Mucosa of stomach (tissue), 1 donor: ENCODE measurements around the gene PSTPIP2.

ENCODE experiments used
- H3K27me3 ChIP-seq: one replicate; pipeline ENCODE4 v1.7.0; 2013; ENCODE audit warnings: mild to moderate bottlenecking, low read length; ENCODE audit not compliant: control insufficient read depth, insufficient read depth
- H3K36me3 ChIP-seq: one replicate; pipeline ENCODE4 v1.7.0; 2013; ENCODE audit warnings: low read length; ENCODE audit not compliant: control insufficient read depth, insufficient read depth
- H3K4me1 ChIP-seq: one replicate; pipeline ENCODE4 v1.7.0; 2013; ENCODE audit warnings: mild to moderate bottlenecking, low read length; ENCODE audit not compliant: control insufficient read depth, insufficient read depth
- H3K4me3 ChIP-seq: one replicate; pipeline ENCODE4 v1.7.0; 2013; ENCODE audit warnings: low read length
- H3K9ac ChIP-seq: one replicate; pipeline ENCODE4 v1.7.0; 2013; ENCODE audit warnings: mild to moderate bottlenecking, low read length, moderate library complexity
- H3K9me3 ChIP-seq: one replicate; pipeline ENCODE4 v1.7.0; 2013; ENCODE audit warnings: mild to moderate bottlenecking, low read length, moderate library complexity; ENCODE audit not compliant: control insufficient read depth
- donor health status: Pancreatic carcinoma.

PSTPIP2 gene

DNA sequence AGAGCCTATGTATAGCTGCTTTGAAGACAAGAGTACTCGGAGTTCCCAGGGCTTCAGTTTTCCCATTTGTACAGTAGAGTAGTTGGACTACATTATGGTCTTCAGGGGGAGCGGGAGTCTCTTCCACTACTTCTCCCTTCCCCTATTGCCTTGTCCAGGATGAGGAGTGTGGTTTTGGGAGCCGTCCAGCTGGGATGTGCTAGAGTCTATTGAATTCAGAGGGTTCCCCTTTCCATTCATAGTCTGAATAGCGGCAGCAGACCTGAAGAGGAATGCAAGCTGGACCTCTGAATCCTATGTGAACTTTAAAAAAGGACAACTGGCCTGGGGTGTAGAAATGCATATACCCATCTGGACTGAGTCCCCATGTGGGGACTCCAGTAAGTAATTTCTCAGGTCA is 61.4 kb downstream of the PSTPIP2 start:
- H3K27me3 ChIP-seq, result no peaks in the 10 kb centered on the region

DNA sequence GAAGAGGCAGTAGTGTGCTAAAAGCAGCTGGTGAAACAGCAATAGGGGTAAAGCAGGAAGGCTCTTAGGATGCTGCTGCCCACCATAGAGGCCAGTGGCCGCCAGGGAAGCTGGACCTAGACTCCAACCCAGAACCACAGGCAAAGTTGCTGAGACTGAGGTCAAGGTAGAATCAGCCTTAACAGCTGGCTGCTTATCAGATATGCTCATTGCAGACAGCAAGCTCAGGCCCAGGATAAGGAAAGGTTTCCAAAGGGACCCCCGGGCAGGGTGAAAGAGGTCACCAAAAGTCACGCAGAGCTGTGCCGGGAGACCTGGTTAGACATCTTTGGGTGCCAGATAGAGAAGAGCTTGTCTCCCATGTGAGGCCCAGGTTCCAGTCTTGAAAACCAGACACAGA is 62.0 kb downstream of the PSTPIP2 start:
- Histone ChIP-seq H3K9me3 (no peaks in the 10 kb centered on the region), H3K4me1 (no peaks in the 10 kb centered on the region), H3K4me3 (no peak overlapping the region), H3K36me3 (no peaks in the 10 kb centered on the region), H3K27me3 (no peaks in the 10 kb centered on the region), H3K9ac (no peak overlapping the region)

More for the DNA sequence above, 61.4 kb downstream of the PSTPIP2 start:
- Histone ChIP-seq H3K4me3 (no peak overlapping the region), H3K4me1 (no peaks in the 10 kb centered on the region), H3K36me3 (no peaks in the 10 kb centered on the region), H3K9ac (no peak overlapping the region), H3K9me3 (no peaks in the 10 kb centered on the region)

DNA sequence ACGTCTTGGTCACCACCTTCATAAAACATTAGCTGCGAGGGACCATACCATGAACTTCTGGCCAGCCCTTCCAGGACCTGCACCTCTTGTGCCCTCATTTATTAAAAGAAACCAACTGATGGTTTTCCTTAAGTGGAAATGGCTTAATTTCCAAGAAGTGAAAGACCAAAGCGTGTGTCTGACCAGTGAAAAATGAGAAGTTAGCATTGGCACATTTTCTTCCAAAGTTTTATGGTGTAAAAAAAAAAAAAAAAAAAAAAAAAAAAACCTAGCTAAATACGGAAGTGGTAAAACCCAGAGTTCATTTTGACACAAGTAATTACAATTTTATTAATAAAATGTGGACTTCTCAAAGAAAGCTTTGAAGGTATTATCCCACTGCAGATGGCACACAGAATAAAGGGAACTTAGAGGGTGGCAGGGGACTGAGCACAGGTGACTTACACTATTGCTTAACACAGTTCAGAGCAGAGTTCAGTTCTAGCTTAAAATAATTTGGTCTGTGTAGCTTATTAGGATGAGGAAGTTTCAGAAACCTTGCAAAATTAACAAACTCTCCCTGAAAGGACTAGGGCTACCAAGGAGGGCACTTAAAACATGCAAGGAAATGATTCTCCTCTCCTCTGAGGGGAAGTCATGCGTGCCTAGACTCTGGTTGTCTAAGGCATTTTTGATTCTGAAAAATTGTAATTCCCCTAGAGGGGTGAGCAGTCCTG is 62.8 kb downstream of the PSTPIP2 start:
- H3K4me3 ChIP-seq, result no peak overlapping the region
- H3K36me3 ChIP-seq, result no peaks in the 10 kb centered on the region
- H3K27me3 ChIP-seq, result no peaks in the 10 kb centered on the region
- no peak overlapping the region for H3K9ac ChIP-seq
- H3K9me3 ChIP-seq, result no peaks in the 10 kb centered on the region
- H3K4me1 ChIP-seq, result no peaks in the 10 kb centered on the region

DNA sequence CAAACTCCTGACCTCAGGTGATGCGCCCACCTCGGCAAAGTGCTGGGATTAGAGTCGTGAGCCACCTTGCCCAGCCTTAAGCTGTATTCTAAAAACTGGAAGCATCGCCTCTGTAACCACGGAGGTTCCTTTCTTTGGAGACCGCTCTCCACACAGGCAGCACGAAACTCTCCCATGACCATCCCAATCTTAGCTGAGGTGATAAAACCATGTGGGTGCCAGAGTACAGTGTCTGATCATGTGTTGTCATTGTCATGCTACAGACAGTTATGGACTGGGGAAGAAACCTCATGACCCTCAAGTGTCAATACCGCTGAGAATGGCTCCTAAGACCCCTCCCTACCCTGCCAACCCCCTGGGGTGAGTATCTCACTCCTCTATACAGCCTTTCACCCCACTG is 63.5 kb downstream of the PSTPIP2 start:
- Histone ChIP-seq H3K27me3 (no peaks in the 10 kb centered on the region), H3K4me1 (no peaks in the 10 kb centered on the region), H3K9me3 (no peaks in the 10 kb centered on the region), H3K36me3 (no peaks in the 10 kb centered on the region), H3K9ac (no peak overlapping the region), H3K4me3 (no peak overlapping the region)

DNA sequence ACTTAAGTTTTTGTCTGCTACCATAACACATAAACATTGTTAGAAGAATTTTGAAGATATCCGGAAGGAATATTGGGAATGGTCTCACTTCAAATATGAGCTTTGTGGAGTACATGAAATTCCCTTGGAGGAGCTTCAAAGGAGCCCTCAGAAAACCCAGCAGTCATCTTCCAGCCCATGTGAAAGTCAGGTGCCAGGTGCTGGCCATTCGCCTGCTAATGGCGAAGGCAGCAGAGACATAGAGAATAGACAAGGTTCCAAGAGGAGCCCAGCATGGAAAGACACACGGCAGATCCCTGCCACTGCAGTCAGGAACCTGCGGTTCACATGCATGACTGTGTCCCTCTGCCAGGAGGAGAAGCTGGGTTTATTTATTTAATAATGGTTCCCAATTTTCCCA is 64.9 kb downstream of the PSTPIP2 start:
- no peaks in the 10 kb centered on the region for H3K27me3 ChIP-seq
- H3K9me3 ChIP-seq, result no peaks in the 10 kb centered on the region
- H3K4me3 ChIP-seq, result no peak overlapping the region
- no peaks in the 10 kb centered on the region for H3K4me1 ChIP-seq
- no peak overlapping the region for H3K9ac ChIP-seq
- H3K36me3 ChIP-seq, result no peaks in the 10 kb centered on the region

DNA sequence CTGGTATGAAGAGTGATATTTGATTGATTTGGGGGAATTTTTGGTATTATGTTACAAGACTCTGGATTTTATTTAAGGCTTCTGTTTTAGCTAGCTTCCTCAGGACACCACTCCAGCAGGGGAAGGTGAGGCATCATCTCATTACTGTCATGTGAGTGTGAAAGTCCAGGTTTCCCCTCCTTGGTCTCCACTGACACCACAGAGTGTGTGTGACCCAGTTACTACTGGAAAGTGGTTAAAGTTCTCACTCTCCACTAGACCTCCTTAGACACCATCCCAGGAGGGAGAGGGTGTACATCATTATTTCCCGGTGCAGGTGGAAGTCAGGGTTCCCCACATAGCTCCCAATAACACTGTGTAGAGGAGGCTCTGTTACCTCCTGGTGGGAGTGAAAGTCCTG is 69.1 kb downstream of the PSTPIP2 start:
- no peak overlapping the region for H3K4me3 ChIP-seq
- no peaks in the 10 kb centered on the region for H3K36me3 ChIP-seq
- H3K9me3 ChIP-seq, result no peaks in the 10 kb centered on the region
- H3K4me1 ChIP-seq, result no peaks in the 10 kb centered on the region
- H3K9ac ChIP-seq, result no peak overlapping the region
- H3K27me3 ChIP-seq, result no peaks in the 10 kb centered on the region

DNA sequence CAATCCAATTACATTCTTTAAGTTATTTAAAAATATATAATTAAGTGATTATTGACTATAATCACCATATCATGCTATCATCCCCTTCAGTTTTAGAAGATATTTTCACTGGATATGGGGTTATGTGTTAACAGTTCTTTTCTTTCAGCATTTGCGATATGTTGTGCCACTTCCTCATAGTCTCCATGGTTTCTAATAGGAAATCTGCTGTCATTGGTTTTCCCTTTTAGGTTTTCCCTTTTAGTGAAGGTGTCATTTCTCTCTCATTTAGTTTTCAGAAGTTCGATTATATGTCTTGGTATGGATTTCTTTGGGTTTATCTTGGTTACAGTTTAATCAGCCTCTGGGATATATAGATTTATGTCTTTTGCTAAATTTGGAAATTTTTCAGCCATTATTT is 70.2 kb downstream of the PSTPIP2 start:
- Histone ChIP-seq H3K4me1 (no peaks in the 10 kb centered on the region), H3K9ac (no peak overlapping the region), H3K27me3 (no peaks in the 10 kb centered on the region), H3K9me3 (no peaks in the 10 kb centered on the region), H3K36me3 (no peaks in the 10 kb centered on the region), H3K4me3 (no peak overlapping the region)

DNA sequence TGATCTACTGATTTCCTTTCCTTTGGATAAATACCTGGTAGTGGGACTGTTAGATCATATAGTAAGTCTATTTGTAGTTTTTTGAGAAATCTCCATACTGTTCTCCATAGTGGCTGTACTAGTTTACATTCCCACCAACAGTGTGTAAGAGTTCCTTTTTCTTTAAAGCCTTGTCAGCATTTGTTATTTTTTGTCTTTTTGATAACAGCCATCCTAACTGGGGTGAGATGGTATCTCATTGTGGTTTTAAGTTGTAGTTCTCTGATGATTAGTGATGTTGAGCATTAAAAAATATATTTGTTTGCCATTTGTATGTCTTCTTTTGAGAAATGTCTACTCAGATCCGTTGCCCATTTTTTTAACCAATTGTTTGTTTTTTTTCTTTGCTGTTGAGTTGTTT is 71.0 kb downstream of the PSTPIP2 start:
- Histone ChIP-seq H3K4me1 (no peaks in the 10 kb centered on the region), H3K4me3 (no peak overlapping the region), H3K9ac (no peak overlapping the region), H3K36me3 (no peaks in the 10 kb centered on the region), H3K27me3 (no peaks in the 10 kb centered on the region), H3K9me3 (no peaks in the 10 kb centered on the region)

DNA sequence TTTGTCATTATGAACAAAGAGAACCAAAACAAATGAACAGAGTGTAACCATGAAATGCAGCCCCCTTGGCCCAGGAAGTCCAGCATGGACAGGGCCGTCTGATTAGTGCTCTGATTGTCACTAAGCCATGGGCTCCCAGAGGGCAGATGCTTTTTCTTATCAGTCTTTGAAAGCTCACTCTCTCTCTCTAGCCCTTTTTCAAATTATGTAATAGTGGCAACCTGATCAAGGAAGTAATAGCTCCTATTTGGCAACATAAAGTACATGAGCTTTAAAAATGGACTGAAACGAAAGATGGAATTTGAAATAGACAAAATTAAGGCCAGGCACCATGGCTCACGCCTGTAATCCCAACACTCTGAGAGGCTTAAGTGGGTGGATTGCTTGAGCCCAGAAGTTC is 72.5 kb downstream of the PSTPIP2 start:
- Histone ChIP-seq H3K9ac (no peak overlapping the region), H3K9me3 (no peaks in the 10 kb centered on the region), H3K4me3 (no peak overlapping the region), H3K27me3 (no peaks in the 10 kb centered on the region), H3K4me1 (no peaks in the 10 kb centered on the region), H3K36me3 (no peaks in the 10 kb centered on the region)

DNA sequence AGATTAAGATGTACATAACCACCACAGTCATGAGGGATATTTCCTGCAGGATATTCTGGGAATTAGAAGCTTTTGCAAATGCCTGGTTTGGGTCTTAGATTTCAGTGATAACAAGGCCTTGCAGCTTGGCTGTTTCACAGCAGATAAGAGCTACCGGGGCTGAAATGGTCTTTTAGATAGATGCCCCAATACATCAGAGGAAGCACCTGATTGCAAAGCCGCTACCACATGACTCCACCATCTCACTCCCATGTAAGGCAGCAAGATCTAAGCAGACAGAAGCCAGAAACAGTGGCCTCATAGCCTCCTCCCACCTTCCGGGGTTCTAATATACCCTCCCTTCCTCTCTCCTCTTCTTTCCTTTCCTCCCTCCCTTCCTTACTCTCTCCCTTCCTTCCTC is 73.8 kb downstream of the PSTPIP2 start:
- Histone ChIP-seq H3K36me3 (no peaks in the 10 kb centered on the region), H3K9me3 (no peaks in the 10 kb centered on the region), H3K27me3 (no peaks in the 10 kb centered on the region), H3K4me3 (no peak overlapping the region), H3K9ac (no peak overlapping the region), H3K4me1 (no peaks in the 10 kb centered on the region)

DNA sequence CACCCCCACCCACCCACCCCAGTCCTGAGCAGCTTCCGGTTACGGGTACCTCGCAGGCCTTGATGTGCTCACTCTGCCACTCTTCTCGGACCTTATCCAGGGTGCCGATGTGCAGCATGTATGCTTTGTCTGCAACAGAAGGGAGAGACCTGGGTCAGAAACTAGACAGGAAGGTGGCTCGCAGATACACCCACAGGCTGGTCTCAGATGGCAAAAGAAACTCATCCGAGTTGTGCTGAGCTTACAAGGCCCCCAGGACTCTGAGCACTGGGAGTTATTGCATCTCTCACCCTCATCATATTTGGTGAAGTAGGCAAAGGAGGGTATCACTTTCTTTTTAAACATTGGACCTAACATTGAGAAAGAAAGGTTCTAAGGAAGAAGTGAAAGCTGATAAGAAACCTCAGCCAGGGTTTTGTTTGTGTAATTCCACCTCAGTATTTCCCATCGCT is 74.3 kb downstream of the PSTPIP2 start:
- no peaks in the 10 kb centered on the region for H3K36me3 ChIP-seq
- no peaks in the 10 kb centered on the region for H3K4me1 ChIP-seq
- H3K9ac ChIP-seq, result no peak overlapping the region
- H3K4me3 ChIP-seq, result no peak overlapping the region
- H3K27me3 ChIP-seq, result no peaks in the 10 kb centered on the region
- H3K9me3 ChIP-seq, result no peaks in the 10 kb centered on the region

DNA sequence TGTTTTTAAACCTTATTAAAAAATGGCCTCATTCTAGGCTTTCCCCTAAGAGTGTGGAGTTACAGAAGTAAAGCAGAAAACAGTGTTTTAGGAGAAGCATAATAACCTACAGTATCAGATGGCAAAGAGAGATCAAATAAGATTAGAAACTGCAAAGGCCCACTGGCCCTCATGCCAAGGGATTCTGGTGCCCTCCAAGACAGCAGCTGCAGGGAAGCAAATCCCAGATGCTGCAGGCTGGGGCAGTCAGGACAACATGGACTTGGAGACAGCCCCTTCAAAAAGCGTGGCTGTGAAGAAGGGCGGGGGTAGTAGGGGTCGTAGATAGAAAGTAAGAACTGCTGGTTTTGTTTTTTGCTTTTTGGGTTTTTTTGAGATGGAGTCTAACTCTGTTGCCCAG is 76.6 kb downstream of the PSTPIP2 start:
- Histone ChIP-seq H3K36me3 (no peaks in the 10 kb centered on the region), H3K4me3 (no peak overlapping the region), H3K9me3 (no peaks in the 10 kb centered on the region), H3K9ac (no peak overlapping the region), H3K27me3 (no peaks in the 10 kb centered on the region), H3K4me1 (no peaks in the 10 kb centered on the region)

DNA sequence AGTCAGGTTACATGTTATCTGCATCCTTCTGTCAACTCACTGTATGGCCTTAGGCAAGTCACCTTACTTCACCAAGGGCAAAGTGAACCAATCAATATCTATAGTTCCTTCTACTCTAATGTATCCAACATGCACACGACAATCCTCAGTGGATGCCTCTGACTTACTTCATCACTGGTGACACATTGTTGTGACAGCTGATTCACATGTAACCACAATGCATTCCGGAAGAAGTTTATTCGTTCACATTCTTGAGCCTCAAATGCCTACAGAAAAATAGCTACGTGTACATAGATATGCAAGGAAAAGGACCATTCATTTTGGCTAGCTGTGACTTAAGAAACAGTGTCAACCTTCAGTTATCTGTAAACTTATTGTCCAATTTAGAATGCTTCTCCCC is 78.6 kb downstream of the PSTPIP2 start:
- no peaks in the 10 kb centered on the region for H3K4me1 ChIP-seq
- no peaks in the 10 kb centered on the region for H3K27me3 ChIP-seq
- no peak overlapping the region for H3K4me3 ChIP-seq
- no peaks in the 10 kb centered on the region for H3K36me3 ChIP-seq
- H3K9me3 ChIP-seq, result no peaks in the 10 kb centered on the region
- no peak overlapping the region for H3K9ac ChIP-seq
